K562 (cell line): ENCODE results near the gene ARHGAP15. TPM values are rescaled to one million over a fixed set of nuclear protein-coding genes. Genes with fewer than 3 reads are reported as not detected.
"Not testable (repeated sequence)": the region's sequence is repeated elsewhere in the genome, so short reads cannot be mapped to it uniquely, and the experiment has no call there.

Source experiments
- ATAC-seq: fragments of 200-7000 bp; cut with Tn5 transposase; 3 replicates; pipeline ENCODE4 v1.9.1; 2020; ENCODE audit warnings: moderate library complexity
- BruUV-seq: library from RNA; stranded (reverse); fragments of 400-500 nt; replicated peaks from 2 replicates; lab custom pipeline; 2021; lab: Mats Ljungman, UMichigan
- CTCF ChIA-PET: fragments of 300-600 bp; formaldehyde crosslinking; extraction: SDS; loops from one replicate; lab custom pipeline; 2021; ENCODE audit warnings: low intra/inter-chr PET ratio; lab: Yijun Ruan, JAX
- POLR2A ChIA-PET: fragments of 300-600, 350-650 bp; sonication (Branson Sonifier 250); formaldehyde crosslinking; extraction: SDS; loops from one replicate; lab custom pipeline; 2021; ENCODE audit warnings: antibody characterized with exemption, inconsistent platforms; lab: Yijun Ruan, JAX
- DNase-seq, 4 experiments: peaks; one replicate each; pipeline versions ENCODE4 v3.0.0 to v3.0.0-alpha.2; 2011 to 2018; ENCODE audit warnings: low spot score in 3 of 4, mixed read lengths in 3 of 4; ENCODE audit errors: extremely low read depth in 1 of 4
- FAIRE-seq: peaks from 2 replicates; lab custom pipeline; 2011; peaks lifted over from hg19 to GRCh38; lab: Jason Lieb, UNC
- H2AFZ ChIP-seq: 2 replicates; pipeline ENCODE4 v1.6.0; 2011; ENCODE audit warnings: low read depth, low read length, control low read depth, inconsistent platforms
- H3K27ac ChIP-seq: fragments of 200-600 bp; 3 replicates; pipeline ENCODE4 v1.8.0; 2011; ENCODE audit warnings: low read depth, mild to moderate bottlenecking, control low read depth, inconsistent platforms, low read length, moderate library complexity, mixed read lengths; ENCODE audit errors: extremely low read depth
- H3K27me3 ChIP-seq, 2 experiments: fragments of 300-600 bp in 1 of 2; 2 replicates in 1 of 2; 3 replicates in 1 of 2; pipeline versions ENCODE4 v1.6.0 to v1.8.0; 2011; ENCODE audit warnings: inconsistent platforms in 2 of 2, low read length in 2 of 2, mild to moderate bottlenecking in 1 of 2, mixed read lengths in 1 of 2, moderate library complexity in 1 of 2; ENCODE audit not compliant: control insufficient read depth in 2 of 2, insufficient read depth in 2 of 2
- H3K36me3 ChIP-seq: fragments of 300-600 bp; 3 replicates; pipeline ENCODE4 v1.8.0; 2011; ENCODE audit warnings: mild to moderate bottlenecking, low read length, inconsistent platforms; ENCODE audit not compliant: control insufficient read depth, insufficient read depth
- H3K4me1 ChIP-seq, 2 experiments: fragments of 200-600 bp in 1 of 2; replicated peaks in 1 of 2; 2 replicates in 1 of 2; 3 replicates in 1 of 2; pipeline versions ENCODE4 v1.5.1 to v1.8.0; 2011; ENCODE audit warnings: inconsistent platforms in 2 of 2, low read length in 2 of 2, mild to moderate bottlenecking in 1 of 2, mixed read lengths in 1 of 2, moderate library complexity in 1 of 2; ENCODE audit not compliant: control insufficient read depth in 2 of 2, insufficient read depth in 2 of 2
- H3K4me2 ChIP-seq: 2 replicates; pipeline ENCODE4 v1.6.1; 2011; ENCODE audit warnings: low read length, control low read depth, inconsistent platforms, mixed read lengths; ENCODE audit not compliant: insufficient read depth
- H3K4me3 ChIP-seq: fragments of 200-600 bp; sonication (generic), shearing (Covaris generic); 2 replicates; pipeline ENCODE4 v1.5.1; 2016; ENCODE audit warnings: control low read depth, inconsistent platforms
- H3K79me2 ChIP-seq: fragments of 200-600 bp; 3 replicates; pipeline ENCODE4 v1.8.0; 2011; ENCODE audit warnings: low read length, inconsistent platforms; ENCODE audit not compliant: control insufficient read depth, insufficient read depth
- H3K9ac ChIP-seq, 2 experiments: 2 replicates each; pipeline versions ENCODE4 v1.6.0 to v1.6.1; 2011; ENCODE audit warnings: low read depth in 2 of 2, low read length in 2 of 2, control low read depth in 1 of 2, inconsistent platforms in 1 of 2, mild to moderate bottlenecking in 1 of 2, mixed read lengths in 1 of 2; ENCODE audit not compliant: insufficient read depth in 1 of 2
- H3K9me1 ChIP-seq: one replicate; pipeline ENCODE4 v1.6.0; 2011; ENCODE audit warnings: inconsistent platforms, mild to moderate bottlenecking, low read length, moderate library complexity; ENCODE audit not compliant: control insufficient read depth, insufficient read depth
- H3K9me3 ChIP-seq: replicated peaks from 2 replicates; pipeline ENCODE4 v1.5.1; 2011; ENCODE audit warnings: low read depth, low read length, inconsistent platforms; ENCODE audit not compliant: control insufficient read depth, insufficient read depth
- H4K20me1 ChIP-seq: replicated peaks from 2 replicates; pipeline ENCODE4 v1.6.1; 2011; ENCODE audit warnings: low read length, inconsistent platforms, mixed read lengths; ENCODE audit not compliant: control insufficient read depth, insufficient read depth
- CREB5 ChIP-seq: fragments of 250-450 bp; sonication (Bioruptor Pico); IDR thresholded peaks from 2 replicates; pipeline ENCODE4 v1.5.0; 2020; ENCODE audit warnings: mild to moderate bottlenecking
- WGBS: fragments of 100-300 bp; shearing (Covaris generic); methylation state at CpG from one replicate; pipeline ENCODE4 v1.1.6; 2016; ENCODE audit warnings: low coverage, mixed read lengths; ENCODE audit not compliant: insufficient coverage; ENCODE audit errors: missing lambda C conversion rate; 5-methylcytosine and 5-hydroxymethylcytosine counted together
- in situ Hi-C: fragments of 300-500 bp; cut with MboI; formaldehyde crosslinking; loops from 4 replicates; pipeline ENCODE4 v1.15.0; 2018; ENCODE audit warnings: inconsistent platforms, mixed read lengths
- intact Hi-C: fragments of 100-400 bp; cut with micrococcal nuclease; formaldehyde crosslinking; loops from 2 replicates; pipeline ENCODE4 v1.14.2; 2022
- polyA plus RNA-seq, 8 experiments: library from polyadenylated mRNA; depleted of rRNA in 4 of 8; stranded (reverse) in 5 of 8; unstranded in 3 of 8; fragments of >200 nt; fragmentation: Nextera tagmentation in 2 of 8; fragmentation: Illumina TruSeq in 1 of 8; extraction: Ambion mirVana in 2 of 8; extraction: Trizol in 1 of 8; gene quantifications; 2 replicates each; pipeline versions ENCODE4 v1.2.1 to v1.2.3, GENCODE V29; 2011 to 2014; ENCODE audit warnings: inconsistent platforms in 1 of 8, missing spikeins in 1 of 8
- total RNA-seq, 7 experiments: library from RNA; depleted of rRNA in 6 of 7; stranded (reverse); fragments of >200 nt in 6 of 7; fragmentation: Illumina TruSeq in 2 of 7; extraction: Trizol in 2 of 7; gene quantifications; 2 replicates each; pipeline versions ENCODE4 v1.2.1 to v1.2.3, GENCODE V29; 2011 to 2021; ENCODE audit warnings: low replicate concordance in 1 of 7

ARHGAP15 gene
- total and polyA plus RNA-seq, 9 of the 15 experiments (the other 6 are each of a cell fraction or from before 2014, with no cell fraction given): 1.5 to 17.9 (median 7.9) TPM

GRCh38 chr2:143088388-143088787, 40.8 kb upstream of the ARHGAP15 start:
- no peak for ATAC-seq
- Histone ChIP-seq H3K9ac (no peak overlapping the region), H3K27ac (no peak overlapping the region), H2AFZ (no peak overlapping the region), H3K4me1 (no peaks in the 10 kb centered on the region), H3K9me1 (no peaks in the 10 kb centered on the region), H3K27me3 (no peaks in the 10 kb centered on the region), H4K20me1 (no peaks in the 10 kb centered on the region), H3K9me3 (no peaks in the 10 kb centered on the region), H3K4me3 (no peak overlapping the region), H3K79me2 (no peaks in the 10 kb centered on the region), H3K36me3 (no peaks in the 10 kb centered on the region), H3K4me2 (no peak overlapping the region)
- WGBS: 3% methylated on average over 4 of the region's 4 CpGs
- intact Hi-C loops: no loop called here
- DNase-seq: no peak
- no peak for FAIRE-seq
- BruUV-seq: no TSS peak
- TF ChIP-seq CREB5 (CRISPR knock-in tag): no peak
- ChIA-PET CTCF (no interaction called here), POLR2A (no interaction called here)
- in situ Hi-C loops: no loop called here

DNA sequence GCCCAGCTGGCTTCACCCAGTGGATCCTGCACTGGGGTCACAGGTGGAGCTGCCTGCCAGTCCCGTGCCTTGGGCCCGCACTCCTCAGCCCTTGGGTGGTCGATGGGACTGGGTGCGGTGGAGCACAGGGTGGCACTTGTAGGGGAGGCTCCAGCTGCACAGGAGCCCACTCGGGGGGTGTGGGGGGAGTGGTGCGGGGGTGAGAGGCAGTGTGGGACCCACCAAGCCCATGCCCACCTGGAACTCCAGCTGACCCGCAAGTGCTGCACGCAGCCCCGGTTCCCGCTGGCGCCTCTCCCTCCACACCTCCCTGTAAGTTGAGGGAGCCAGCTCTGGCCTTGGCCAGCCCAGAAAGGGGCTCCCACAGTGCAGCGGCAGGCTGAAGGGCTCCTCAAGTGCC, 39.7 kb upstream of the ARHGAP15 start:
- ATAC-seq, H3K9me1 ChIP-seq, H4K20me1 ChIP-seq, H3K4me3 ChIP-seq, BruUV-seq, intact Hi-C loops, DNase-seq, H3K4me2 ChIP-seq, H2AFZ ChIP-seq, H3K9me3 ChIP-seq, H3K79me2 ChIP-seq, H3K36me3 ChIP-seq, H3K4me1 ChIP-seq, in situ Hi-C loops, H3K27ac ChIP-seq, FAIRE-seq, CTCF ChIA-PET, H3K9ac ChIP-seq, H3K27me3 ChIP-seq: not testable (repeated sequence)
- POLR2A ChIA-PET: interaction anchor here (0.6 kb wide), 1 partner anchor 270 kb away, joined by 3 read pairs; no protein-coding TSS in a partner anchor
- WGBS: 0% methylated on average over 1 of the region's 12 CpGs
